ENCODE data around the gene ISY1.
"Not testable (repeated sequence)": the region's sequence is repeated elsewhere in the genome, so short reads cannot be mapped to it uniquely, and the experiment has no call there.

Gene ISY1

DNA sequence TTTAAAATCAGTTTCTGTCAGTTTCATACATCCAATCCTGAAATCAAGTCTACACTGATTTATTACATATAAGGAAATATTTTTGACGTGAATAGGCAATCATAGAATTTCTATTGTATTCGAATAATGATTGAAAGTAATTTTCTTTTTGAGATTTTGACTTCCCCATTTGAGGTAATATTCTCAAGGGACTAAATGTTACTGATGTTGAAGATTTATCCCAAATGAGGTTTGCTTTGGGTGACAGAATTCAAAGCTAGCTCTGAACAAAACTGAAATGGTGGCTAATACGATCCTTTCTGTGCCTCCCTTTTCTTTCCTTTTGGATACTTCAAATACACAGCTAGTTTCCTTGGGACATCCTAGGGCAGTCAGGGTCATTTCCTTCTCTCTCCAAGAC lies 35.7 kb upstream of the ISY1 start:
- TF ChIP-seq, protein P1, sequence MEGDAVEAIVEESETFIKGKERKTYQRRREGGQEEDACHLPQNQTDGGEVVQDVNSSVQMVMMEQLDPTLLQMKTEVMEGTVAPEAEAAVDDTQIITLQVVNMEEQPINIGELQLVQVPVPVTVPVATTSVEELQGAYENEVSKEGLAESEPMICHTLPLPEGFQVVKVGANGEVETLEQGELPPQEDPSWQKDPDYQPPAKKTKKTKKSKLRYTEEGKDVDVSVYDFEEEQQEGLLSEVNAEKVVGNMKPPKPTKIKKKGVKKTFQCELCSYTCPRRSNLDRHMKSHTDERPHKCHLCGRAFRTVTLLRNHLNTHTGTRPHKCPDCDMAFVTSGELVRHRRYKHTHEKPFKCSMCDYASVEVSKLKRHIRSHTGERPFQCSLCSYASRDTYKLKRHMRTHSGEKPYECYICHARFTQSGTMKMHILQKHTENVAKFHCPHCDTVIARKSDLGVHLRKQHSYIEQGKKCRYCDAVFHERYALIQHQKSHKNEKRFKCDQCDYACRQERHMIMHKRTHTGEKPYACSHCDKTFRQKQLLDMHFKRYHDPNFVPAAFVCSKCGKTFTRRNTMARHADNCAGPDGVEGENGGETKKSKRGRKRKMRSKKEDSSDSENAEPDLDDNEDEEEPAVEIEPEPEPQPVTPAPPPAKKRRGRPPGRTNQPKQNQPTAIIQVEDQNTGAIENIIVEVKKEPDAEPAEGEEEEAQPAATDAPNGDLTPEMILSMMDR (IDR thresholded peaks at IDR 0.05), result no peak
- no peak for TF ChIP-seq ZFX (IDR thresholded peaks at IDR 0.05; ENCODE audit: borderline replicate concordance)
- peak overlapping the region; percentile 59 for H3K27ac ChIP-seq

DNA sequence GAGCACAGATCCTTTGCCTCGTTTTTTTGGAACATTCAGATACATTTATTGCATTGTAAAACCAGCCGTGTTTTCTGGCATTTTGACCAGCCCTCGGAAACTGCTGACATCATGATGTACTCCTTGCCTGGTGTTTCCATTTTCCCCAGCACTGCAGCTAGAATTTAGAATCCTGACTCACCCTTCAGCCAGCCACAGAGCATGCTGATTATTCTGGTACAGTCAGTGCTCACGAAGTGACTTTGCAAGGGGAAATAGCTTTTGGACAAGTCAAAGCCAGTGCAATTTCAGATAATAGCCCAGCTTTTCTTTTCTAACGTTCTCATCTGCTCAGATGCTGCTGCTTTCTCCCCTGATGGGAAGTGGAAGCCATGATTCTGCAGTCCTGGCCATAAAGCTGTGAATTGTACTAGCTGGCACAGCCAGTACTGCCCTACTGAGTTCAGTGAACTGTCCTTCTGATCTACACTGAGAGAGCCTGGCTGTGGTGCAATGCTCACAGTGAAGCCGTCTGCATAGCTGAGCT lies 34.9 kb upstream of the ISY1 start:
- H3K27ac ChIP-seq, result peak overlapping the region; percentile 59
- TF ChIP-seq, protein P1 (IDR thresholded peaks at IDR 0.05), result no peak
- TF ChIP-seq ZFX (IDR thresholded peaks at IDR 0.05; ENCODE audit: borderline replicate concordance), result no peak

GRCh38 chr3:129189793-129190192 lies 28.9 kb upstream of the ISY1 start:
- H3K27ac ChIP-seq, result not testable (repeated sequence)

DNA sequence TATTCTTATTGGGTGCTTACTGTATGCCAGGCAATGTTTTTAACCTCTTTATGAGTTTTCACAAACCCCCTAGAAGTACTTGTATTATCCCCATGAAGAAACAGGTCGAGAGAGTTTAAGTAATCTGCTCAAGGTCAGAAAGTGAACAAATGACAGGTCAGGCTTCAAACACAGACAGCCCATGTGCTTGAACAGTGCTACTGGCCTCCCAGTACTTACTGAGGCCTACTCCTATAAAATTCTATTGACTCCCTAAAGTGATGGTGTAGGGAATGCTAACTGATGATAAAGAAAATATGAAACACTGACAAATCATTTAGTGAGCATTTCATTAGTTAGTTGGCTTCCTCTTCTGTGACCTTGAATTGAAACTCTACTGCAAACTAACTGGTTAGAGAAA lies 27.0 kb upstream of the ISY1 start:
- no peak for TF ChIP-seq ZFX (IDR thresholded peaks at IDR 0.05; ENCODE audit: borderline replicate concordance)
- TF ChIP-seq, protein P1 (IDR thresholded peaks at IDR 0.05), result no peak
- H3K27ac ChIP-seq, result peak overlapping the region; percentile 19; the same call in 1 of the 2 replicates

GRCh38 chr3:129185783-129186182 lies 24.9 kb upstream of the ISY1 start:
- TF ChIP-seq, protein P1 (IDR thresholded peaks at IDR 0.05), result no peak
- TF ChIP-seq ZFX (IDR thresholded peaks at IDR 0.05; ENCODE audit: borderline replicate concordance), result no peak
- H3K27ac ChIP-seq, result peak overlapping the region; percentile 95

DNA sequence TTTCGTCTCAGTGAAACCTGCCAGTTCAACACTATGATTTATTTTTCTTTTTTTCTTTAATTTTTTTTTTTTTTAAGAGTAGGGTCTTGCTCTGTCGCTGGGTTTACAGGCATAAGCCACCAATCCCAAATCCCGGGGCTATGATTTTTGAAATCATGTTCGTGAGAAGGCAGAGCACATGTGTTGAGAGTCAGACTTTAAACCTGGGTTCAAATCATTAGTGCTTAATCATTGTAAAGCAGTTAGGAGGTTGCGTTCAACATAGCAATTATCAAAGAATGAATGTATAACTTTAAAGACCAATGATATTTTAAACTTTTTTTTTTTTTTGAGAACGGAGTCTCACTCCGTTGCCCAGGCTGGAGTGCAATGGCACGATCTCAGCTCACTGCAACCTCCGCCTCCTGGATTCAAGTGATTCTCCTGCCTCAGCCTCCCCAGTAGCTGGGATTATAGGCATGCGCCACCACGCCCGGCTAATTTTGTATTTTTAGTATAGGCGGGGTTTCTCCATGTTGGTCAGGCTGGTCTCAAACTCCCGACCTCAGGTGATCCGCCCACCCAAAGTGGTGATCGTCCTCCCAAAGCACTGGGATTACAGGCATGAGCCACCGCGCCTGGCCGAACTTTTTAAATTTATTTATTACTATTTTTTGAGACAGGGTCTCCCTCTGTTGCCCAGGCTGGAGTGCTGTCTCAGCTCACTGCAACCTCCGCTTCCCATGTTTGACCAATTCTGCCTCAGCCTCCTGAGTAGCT lies 24.1 kb upstream of the ISY1 start:
- H3K27ac ChIP-seq, result peak overlapping the region; percentile 95

GRCh38 chr3:129184396-129184657 lies 23.5 kb upstream of the ISY1 start:
- no peak for TF ChIP-seq ZFX (IDR thresholded peaks at IDR 0.05; ENCODE audit: borderline replicate concordance)
- TF ChIP-seq, protein P1 (IDR thresholded peaks at IDR 0.05), result no peak
- H3K27ac ChIP-seq, result peak overlapping the region; percentile 95

DNA sequence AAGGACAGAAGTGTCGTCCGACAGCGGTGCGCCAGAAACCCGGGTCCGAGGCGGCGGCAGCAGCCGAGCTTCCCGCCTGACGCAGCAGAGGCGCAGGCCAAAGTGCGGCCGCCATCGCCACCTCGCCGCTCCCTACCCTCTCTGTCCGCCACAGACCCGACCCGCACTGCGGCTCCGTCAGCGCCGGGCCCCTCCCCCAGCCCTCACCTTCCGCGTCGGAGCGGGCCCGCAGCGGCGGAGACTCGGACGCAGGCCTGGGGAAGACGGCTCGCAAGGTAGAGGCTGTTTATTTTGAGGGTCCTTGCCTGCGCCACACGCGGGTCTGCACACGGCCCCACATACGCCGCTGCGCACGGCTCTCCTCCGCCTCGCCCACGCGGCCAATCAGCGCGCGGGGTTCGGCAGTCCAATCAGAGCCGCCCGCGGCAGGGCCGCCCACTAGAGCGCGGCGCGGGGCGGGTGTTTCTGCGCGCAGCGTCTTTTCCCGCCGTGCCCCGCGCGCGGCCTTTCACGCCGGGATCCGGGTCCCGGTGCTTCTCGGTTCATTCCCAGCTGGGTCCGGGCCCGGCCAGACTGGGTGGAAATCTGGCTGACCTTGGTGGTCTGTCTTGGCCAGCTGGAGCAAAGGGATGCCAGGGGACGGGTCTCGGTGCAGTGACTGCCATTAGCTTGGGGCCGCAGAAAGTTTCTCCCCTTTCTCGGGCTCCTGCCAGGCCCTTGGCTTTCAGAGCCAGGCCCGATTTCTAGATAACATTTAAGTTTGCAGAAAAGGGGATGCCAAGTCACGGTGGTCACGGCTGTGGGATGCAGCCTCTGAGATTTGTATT lies 22.9 kb upstream of the ISY1 start, which contains the start of gene CNBP:
TSS of gene CNBP (minus strand) at position 328 of the 827 bp plus-strand sequence. CDS start 12,139 bp downstream, outside the sequence.
- H3K27ac ChIP-seq, result peak within 1 kb of the TSS; percentile 95
- TF ChIP-seq ZFX (IDR thresholded peaks at IDR 0.05; ENCODE audit: borderline replicate concordance), result peak; percentile 57; the same call in 1 of the 2 replicates
- TF ChIP-seq, protein P1 (IDR thresholded peaks at IDR 0.05), result no peak
